Epithelial cell of proximal tubule (primary cell): ENCODE data around the gene SNX27. TPM values are rescaled to one million over a fixed set of nuclear protein-coding genes. Genes with fewer than 3 reads are reported as not detected.

ENCODE experiments used
- DNase-seq: peaks from one replicate; pipeline ENCODE4 v3.0.0-alpha.2; 2011; ENCODE audit warnings: low read depth
- H3K4me3 ChIP-seq: 2 replicates; pipeline ENCODE4 v1.5.1; 2011; ENCODE audit warnings: low read depth, mild to moderate bottlenecking, low read length
- total RNA-seq: library from RNA; depleted of rRNA; stranded (reverse); fragments of >200 nt; gene quantifications from 2 replicates; pipeline ENCODE4 v1.2.3, GENCODE V29; 2015
- TF ChIP-seq, protein P1 (sequence below): conservative IDR thresholded peaks from 2 replicates; pipeline ENCODE4 v1.5.1; 2012; ENCODE audit warnings: low read depth, mild to moderate bottlenecking, low read length

SNX27 gene
- total RNA-seq, 1 donor from 2014 or later = 13.2 TPM

DNA sequence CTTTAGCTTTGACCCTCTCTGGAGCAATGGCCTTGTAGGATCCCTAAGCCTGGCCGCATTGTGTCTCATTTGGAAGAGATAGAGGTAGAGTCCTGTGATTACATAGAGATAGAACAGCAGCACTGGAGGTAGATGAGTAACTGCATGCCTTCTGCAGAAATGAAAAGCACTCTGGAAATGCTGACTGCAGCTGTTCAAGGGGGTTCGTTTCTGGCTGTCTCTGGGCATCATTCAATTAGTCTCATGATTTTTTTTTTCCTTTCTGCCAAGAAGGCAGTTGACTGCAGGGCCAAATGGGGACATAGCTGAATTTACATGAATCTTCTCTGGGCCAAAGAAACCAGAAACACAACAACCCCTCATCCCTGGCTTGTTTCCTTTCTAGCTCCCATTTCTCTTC lies 28.1 kb upstream of the SNX27 start:
- no peak for DNase-seq
- TF ChIP-seq, protein P1, sequence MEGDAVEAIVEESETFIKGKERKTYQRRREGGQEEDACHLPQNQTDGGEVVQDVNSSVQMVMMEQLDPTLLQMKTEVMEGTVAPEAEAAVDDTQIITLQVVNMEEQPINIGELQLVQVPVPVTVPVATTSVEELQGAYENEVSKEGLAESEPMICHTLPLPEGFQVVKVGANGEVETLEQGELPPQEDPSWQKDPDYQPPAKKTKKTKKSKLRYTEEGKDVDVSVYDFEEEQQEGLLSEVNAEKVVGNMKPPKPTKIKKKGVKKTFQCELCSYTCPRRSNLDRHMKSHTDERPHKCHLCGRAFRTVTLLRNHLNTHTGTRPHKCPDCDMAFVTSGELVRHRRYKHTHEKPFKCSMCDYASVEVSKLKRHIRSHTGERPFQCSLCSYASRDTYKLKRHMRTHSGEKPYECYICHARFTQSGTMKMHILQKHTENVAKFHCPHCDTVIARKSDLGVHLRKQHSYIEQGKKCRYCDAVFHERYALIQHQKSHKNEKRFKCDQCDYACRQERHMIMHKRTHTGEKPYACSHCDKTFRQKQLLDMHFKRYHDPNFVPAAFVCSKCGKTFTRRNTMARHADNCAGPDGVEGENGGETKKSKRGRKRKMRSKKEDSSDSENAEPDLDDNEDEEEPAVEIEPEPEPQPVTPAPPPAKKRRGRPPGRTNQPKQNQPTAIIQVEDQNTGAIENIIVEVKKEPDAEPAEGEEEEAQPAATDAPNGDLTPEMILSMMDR = no peak
- no peak overlapping the region for H3K4me3 ChIP-seq

DNA sequence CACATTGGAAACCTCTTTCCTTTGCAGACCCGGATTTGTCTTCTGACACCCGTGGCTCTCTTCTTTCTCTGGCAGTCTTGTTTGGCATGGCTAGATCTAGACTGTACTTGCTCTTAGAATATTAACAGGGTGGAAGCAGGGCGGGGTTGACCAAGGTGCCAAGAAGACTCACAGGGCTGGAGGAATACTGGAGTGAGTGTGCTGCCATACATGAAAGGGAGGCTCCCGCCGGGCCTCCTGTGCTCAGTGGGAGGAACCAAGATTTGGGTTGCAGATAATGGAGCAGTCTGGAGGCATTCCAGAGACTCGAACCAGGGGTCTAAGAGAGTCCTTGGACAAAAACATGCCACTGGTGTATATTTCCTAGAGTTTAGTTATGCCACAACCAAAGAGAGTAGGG lies 27.6 kb upstream of the SNX27 start:
- TF ChIP-seq, protein P1 = no peak
- no peak overlapping the region for H3K4me3 ChIP-seq
- no peak for DNase-seq

DNA sequence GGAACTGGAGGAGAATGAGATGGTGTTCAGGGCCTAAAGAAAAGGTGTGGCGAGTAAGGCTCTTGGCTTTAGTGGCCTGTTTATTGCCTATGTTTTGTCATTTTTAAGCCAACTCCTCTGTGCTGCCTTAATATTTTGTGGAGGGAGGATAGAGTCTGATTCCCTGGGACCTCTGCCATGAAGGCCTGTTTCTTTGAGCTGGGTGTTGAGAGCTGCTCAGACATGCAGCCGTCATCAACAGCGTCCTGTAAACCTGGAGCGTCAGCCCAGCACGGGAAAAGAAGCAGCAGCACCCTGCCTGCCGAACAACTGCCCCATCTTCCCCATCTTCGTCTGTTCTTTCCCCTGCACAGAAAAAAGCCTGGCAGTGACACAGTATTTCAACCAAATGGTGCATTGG lies 27.1 kb upstream of the SNX27 start:
- TF ChIP-seq, protein P1 = no peak
- no peak overlapping the region for H3K4me3 ChIP-seq
- no peak for DNase-seq

DNA sequence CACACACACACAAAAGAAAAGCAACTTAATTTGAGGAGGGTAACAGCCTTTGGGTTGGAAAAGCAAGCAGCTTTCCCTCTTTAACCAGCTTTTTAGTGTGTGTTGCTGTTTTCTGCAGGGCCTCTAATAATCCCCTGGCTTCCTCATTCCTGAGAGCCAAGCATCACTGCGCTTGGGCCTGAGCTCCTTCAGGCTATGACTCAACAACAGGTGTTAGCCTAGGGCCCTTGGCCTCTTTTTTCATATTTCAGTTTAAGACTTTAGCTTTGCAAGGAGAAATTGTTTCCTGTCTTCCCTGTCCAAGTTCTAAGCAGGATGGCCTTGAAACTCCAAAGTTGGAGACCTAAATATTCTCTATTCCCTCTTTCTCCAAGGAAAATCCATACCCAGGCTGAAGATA lies 26.2 kb upstream of the SNX27 start:
- no peak overlapping the region for H3K4me3 ChIP-seq
- TF ChIP-seq, protein P1 = no peak
- DNase-seq = peak; percentile 58

DNA sequence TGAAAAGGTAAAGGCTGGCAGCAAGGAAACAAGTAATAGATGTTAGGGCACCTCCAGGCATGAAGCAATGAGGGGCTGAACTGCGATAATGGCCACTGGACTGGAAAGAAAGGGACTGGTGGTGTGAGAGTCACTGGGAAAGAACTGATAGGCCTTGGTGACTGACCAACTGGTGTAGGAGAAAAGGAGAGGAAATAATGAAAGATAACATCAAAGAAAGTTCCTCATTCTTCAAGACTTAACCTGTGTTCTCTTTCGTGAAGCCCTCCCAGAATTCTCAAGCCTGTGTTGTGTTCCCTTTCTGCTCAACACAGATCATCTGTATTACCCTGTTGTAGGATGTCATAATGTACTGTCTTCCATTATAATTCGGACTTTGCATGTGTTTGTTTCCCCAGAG lies 20.9 kb upstream of the SNX27 start:
- no peak overlapping the region for H3K4me3 ChIP-seq
- no peak for DNase-seq
- TF ChIP-seq, protein P1 = no peak

DNA sequence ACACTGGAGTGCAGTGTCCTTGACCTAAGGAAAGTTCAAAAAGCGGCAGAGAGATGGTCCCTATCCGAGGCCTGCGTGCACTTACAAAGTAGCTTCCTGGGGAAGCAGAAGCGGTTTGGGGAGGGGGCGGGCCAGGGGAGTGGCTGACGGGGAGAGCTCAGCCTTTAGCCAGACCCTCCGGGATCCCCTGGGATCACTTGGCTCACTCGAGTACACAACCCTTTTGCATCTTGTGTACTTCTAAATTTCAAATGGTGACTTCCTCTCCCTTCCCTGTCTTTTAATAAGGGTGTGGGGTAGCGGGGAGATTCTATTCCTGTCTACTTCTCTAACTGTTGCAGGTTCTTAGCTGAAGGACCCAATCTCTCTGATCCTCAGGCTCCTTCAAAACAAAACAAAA lies 18.1 kb upstream of the SNX27 start:
- no peak overlapping the region for H3K4me3 ChIP-seq
- DNase-seq = no peak
- TF ChIP-seq, protein P1 = no peak

DNA sequence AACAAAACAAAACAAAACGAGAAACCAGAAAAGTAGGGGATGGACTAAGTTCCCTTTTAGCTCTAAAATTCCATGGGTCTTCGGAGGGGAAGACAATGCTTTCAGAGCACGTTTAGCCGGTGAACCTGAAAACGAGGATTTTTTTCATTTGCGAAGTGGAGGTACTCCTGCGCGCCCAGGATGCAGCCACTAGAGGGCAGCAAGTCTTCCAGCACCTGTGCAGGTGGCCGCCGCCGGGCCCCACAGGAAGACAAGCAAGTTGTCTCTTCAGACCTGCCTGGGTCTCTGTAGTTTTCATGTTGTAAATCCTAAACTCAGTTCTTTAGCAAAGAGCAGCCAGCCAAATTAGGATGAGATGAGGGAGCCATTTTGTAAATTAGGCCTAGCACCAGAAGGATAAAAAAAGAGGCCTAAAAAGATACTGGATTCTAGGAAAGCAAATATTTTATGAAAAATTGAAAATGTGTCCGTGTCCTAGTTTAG lies 17.7 kb upstream of the SNX27 start:
- no peak overlapping the region for H3K4me3 ChIP-seq
- DNase-seq = no peak
- TF ChIP-seq, protein P1 = peak; percentile 91
